ENCODE data around the gene PALMD.
A peak's percentile ranks its signal among the peaks of the same experiment; 100 is the strongest.

PALMD gene, protein sequence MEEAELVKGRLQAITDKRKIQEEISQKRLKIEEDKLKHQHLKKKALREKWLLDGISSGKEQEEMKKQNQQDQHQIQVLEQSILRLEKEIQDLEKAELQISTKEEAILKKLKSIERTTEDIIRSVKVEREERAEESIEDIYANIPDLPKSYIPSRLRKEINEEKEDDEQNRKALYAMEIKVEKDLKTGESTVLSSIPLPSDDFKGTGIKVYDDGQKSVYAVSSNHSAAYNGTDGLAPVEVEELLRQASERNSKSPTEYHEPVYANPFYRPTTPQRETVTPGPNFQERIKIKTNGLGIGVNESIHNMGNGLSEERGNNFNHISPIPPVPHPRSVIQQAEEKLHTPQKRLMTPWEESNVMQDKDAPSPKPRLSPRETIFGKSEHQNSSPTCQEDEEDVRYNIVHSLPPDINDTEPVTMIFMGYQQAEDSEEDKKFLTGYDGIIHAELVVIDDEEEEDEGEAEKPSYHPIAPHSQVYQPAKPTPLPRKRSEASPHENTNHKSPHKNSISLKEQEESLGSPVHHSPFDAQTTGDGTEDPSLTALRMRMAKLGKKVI

GRCh38 chr1:99645699-99646531 is at the start of gene PALMD:
Gene PALMD, plus strand, starts transcription at chr1:99646113. Its CDS starts 205 bp downstream, at chr1:99646318.
- H3K27me3 ChIP-seq (replicated peaks), result no peaks in the 10 kb centered on the region
- in situ Hi-C loops (cut with HindIII; ENCODE audit: low pct_ligation_motif_present, low sequenced_read_pairs), result no loop called here
- no peaks in the 10 kb centered on the region for H3K36me3 ChIP-seq (replicated peaks)
- H3K27ac ChIP-seq, result no peak within 1 kb of the TSS
- TF ChIP-seq, protein P1, sequence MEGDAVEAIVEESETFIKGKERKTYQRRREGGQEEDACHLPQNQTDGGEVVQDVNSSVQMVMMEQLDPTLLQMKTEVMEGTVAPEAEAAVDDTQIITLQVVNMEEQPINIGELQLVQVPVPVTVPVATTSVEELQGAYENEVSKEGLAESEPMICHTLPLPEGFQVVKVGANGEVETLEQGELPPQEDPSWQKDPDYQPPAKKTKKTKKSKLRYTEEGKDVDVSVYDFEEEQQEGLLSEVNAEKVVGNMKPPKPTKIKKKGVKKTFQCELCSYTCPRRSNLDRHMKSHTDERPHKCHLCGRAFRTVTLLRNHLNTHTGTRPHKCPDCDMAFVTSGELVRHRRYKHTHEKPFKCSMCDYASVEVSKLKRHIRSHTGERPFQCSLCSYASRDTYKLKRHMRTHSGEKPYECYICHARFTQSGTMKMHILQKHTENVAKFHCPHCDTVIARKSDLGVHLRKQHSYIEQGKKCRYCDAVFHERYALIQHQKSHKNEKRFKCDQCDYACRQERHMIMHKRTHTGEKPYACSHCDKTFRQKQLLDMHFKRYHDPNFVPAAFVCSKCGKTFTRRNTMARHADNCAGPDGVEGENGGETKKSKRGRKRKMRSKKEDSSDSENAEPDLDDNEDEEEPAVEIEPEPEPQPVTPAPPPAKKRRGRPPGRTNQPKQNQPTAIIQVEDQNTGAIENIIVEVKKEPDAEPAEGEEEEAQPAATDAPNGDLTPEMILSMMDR (IDR thresholded peaks at IDR 0.05; ENCODE audit: low read depth, low read length, missing control alignments), result no peak
- H3K4me3 ChIP-seq (ENCODE audit: low read depth, low read length), result peak within 1 kb of the TSS; percentile 2
- DNase-seq, result no peak

DNA sequence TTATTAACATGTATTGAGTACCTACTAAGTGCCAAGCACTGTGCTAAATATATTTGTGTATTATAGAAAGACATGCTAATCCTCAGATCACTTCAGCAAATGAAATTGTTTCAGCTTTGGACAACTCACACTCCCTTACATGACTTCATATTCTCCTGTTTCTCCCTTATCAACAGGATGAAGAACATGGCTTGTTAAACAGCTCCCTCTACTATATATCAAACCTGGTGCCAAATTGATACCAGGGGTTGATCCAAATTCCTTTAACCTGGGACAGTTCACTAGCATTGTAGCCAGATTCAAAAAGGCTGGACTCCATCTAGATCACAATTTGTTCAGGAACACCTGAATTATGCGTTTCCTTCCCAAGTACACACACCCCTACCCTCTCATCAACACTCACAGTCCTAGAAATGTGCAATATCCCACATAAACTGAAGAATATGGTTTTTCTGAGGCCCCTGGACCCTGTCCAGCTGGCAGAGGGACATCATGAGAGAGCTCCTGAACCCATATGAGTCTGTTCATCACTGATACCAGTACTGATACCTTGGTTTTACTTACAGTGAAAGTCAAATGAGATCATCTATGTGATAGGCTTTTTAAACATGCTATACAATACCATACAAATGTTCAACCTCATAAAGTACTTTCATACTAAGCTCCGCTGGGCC is 47.0 kb upstream of the PALMD start:
- in situ Hi-C loops (cut with HindIII; ENCODE audit: low pct_ligation_motif_present, low sequenced_read_pairs), result no loop called here
- H3K36me3 ChIP-seq (replicated peaks), result no peaks in the 10 kb centered on the region
- TF ChIP-seq, protein P1 (IDR thresholded peaks at IDR 0.05; ENCODE audit: low read depth, low read length, missing control alignments), result no peak

DNA sequence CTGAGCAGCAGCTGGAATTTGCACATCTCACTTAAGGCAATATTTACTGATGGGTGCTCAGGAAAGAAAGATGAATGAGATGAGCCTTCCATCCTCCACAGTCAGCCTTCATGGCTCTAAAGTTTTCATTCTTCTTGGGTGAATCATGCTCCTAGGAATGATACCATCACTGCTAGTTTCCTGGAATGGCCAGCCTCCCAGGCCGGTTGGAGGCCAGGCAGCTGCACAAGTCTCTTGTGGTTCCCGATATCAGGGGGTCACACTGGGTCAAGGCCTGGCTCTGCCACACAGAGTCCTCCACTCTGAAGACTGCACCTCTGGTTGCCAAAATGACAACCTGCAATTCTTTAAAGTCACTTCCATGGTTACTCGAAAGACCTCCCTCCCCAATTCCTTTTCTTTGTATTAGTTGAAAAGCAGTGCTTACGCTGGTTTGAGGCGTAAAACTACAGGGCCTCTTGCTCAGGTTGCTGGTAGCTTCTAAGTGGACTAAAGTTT is 46.2 kb upstream of the PALMD start:
- no peaks in the 10 kb centered on the region for H3K27me3 ChIP-seq (replicated peaks)
- TF ChIP-seq, protein P1 (IDR thresholded peaks at IDR 0.05; ENCODE audit: low read depth, low read length, missing control alignments), result no peak
- H3K4me3 ChIP-seq (ENCODE audit: low read depth, low read length), result no peak overlapping the region
- H3K27ac ChIP-seq, result peak overlapping the region; percentile 76
- no peaks in the 10 kb centered on the region for H3K36me3 ChIP-seq (replicated peaks)
- in situ Hi-C loops (cut with HindIII; ENCODE audit: low pct_ligation_motif_present, low sequenced_read_pairs), result no loop called here
- peak; percentile 91 for DNase-seq

More for the DNA sequence above, 47.0 kb upstream of the PALMD start:
- DNase-seq, result peak; percentile 14
- Histone ChIP-seq H3K4me3 (ENCODE audit: low read depth, low read length) (no peak overlapping the region), H3K27ac (peak overlapping the region; percentile 76), H3K27me3 (replicated peaks) (no peaks in the 10 kb centered on the region)

- TF ChIP-seq, protein P1 (IDR thresholded peaks at IDR 0.05; ENCODE audit: low read depth, low read length, missing control alignments), result no peak
- Histone ChIP-seq H3K27ac (no peak overlapping the region), H3K4me3 (ENCODE audit: low read depth, low read length) (no peak overlapping the region), H3K27me3 (replicated peaks) (no peaks in the 10 kb centered on the region), H3K36me3 (replicated peaks) (no peaks in the 10 kb centered on the region)
- in situ Hi-C loops (cut with HindIII; ENCODE audit: low pct_ligation_motif_present, low sequenced_read_pairs), result no loop called here
- DNase-seq, result peak; percentile 44
Observed at GRCh38 chr1:99600782-99601181, 45.1 kb upstream of the PALMD start.

GRCh38 chr1:99601208-99601607 is 44.7 kb upstream of the PALMD start:
- in situ Hi-C loops (cut with HindIII; ENCODE audit: low pct_ligation_motif_present, low sequenced_read_pairs), result no loop called here
- H3K4me3 ChIP-seq (ENCODE audit: low read depth, low read length), result no peak overlapping the region
- no peaks in the 10 kb centered on the region for H3K27me3 ChIP-seq (replicated peaks)
- TF ChIP-seq, protein P1 (IDR thresholded peaks at IDR 0.05; ENCODE audit: low read depth, low read length, missing control alignments), result no peak
- DNase-seq, result no peak
- H3K36me3 ChIP-seq (replicated peaks), result no peaks in the 10 kb centered on the region
- no peak overlapping the region for H3K27ac ChIP-seq
